Activated CD8-positive, alpha-beta T cell treated with anti-CD3 and anti-CD28 coated beads, Interleukin-2, amount 10 ng/mL, durations not matched to agents 7 days and 5 days (primary cell): ENCODE measurements around the gene SLMAP. TPM values are rescaled to one million over a fixed set of nuclear protein-coding genes. Genes with fewer than 3 reads are reported as not detected.

Source experiments
- ATAC-seq: fragments of 150-1000 bp; cut with Tn5 transposase; one replicate; pipeline ENCODE4 v1.10.0; 2021; ENCODE audit warnings: moderate library complexity
- CTCF ChIA-PET: fragments of 350-600 bp; sonication (Branson Sonifier 250); formaldehyde crosslinking; loops from one replicate; lab custom pipeline; 2021; ENCODE audit warnings: antibody characterized with exemption; lab: Charles Lee
- POLR2A ChIA-PET: fragments of 350-600 bp; sonication (Branson Sonifier 250); formaldehyde crosslinking; loops from one replicate; lab custom pipeline; 2021; ENCODE audit warnings: antibody characterized with exemption; lab: Charles Lee
- DNase-seq: peaks from one replicate; pipeline ENCODE4 v3.0.0-alpha.2; 2020
- H3K27ac Mint-ChIP-seq: one replicate; pipeline ENCODE4 v1.8.0; 2021; ENCODE audit warnings: mild to moderate bottlenecking, mixed read lengths
- H3K27me3 Mint-ChIP-seq: one replicate; pipeline ENCODE4 v1.8.0; 2021; ENCODE audit warnings: low read depth, mixed read lengths
- H3K36me3 Mint-ChIP-seq: one replicate; pipeline ENCODE4 v1.8.0; 2021; ENCODE audit warnings: low read depth, mixed read lengths
- H3K4me1 Mint-ChIP-seq: one replicate; pipeline ENCODE4 v1.8.0; 2021; ENCODE audit warnings: low read depth, mixed read lengths
- H3K4me3 Mint-ChIP-seq: one replicate; pipeline ENCODE4 v1.8.0; 2021; ENCODE audit warnings: mild to moderate bottlenecking, mixed read lengths
- H3K9me3 Mint-ChIP-seq: one replicate; pipeline ENCODE4 v1.8.0; 2022; ENCODE audit warnings: mixed read lengths; ENCODE audit not compliant: insufficient read depth
- total RNA-seq, 2 experiments: library from RNA; stranded (reverse); gene quantifications; one replicate each; pipeline ENCODE4 v1.2.3, GENCODE V29; 2021

SLMAP gene
- 10 to 100 TPM; 63.0 to 65.1 TPM for total RNA-seq

- DNase-seq (peak; percentile 98), ATAC-seq (peak; percentile 95)
- Mint-ChIP-seq H3K27me3 (peaks cover 4% of the 10 kb centered on the region), H3K36me3 (peaks cover 33% of the 10 kb centered on the region), H3K4me3 (peak within 1 kb of the TSS; percentile 97), H3K4me1 (peaks cover 42% of the 10 kb centered on the region), H3K9me3 (no peaks in the 10 kb centered on the region), H3K27ac (peak within 1 kb of the TSS; percentile 94)
- CTCF ChIA-PET, result interaction anchor here (0.7 to 1.2 kb wide), 6 partner anchors 8 to 200 kb away, joined by 3 to 4 read pairs (median 3); partner anchors contain the start of genes ARF4 and PDE12
- POLR2A ChIA-PET, result interaction anchor here (0.7 to 1.8 kb wide), 8 partner anchors 15 to 199 kb away, joined by 3 to 17 read pairs (median 4); partner anchors contain the start of genes ARF4, DENND6A and PDE12
These were observed at the start of gene SLMAP for GRCh38 chr3:57755741-57756527. TSS of gene SLMAP (plus strand) at chr3:57756309. CDS start at chr3:57757652, 1,343 bp downstream.

- Mint-ChIP-seq H3K36me3 (no peaks in the 10 kb centered on the region), H3K9me3 (no peaks in the 10 kb centered on the region), H3K27me3 (peaks cover 8% of the 10 kb centered on the region), H3K4me1 (no peaks in the 10 kb centered on the region), H3K27ac (no peak overlapping the region), H3K4me3 (no peak overlapping the region)
- ChIA-PET POLR2A (no interaction called here), CTCF (no interaction called here)
- DNase-seq (no peak), ATAC-seq (no peak)
These were observed 49.6 kb upstream of the SLMAP start for GRCh38 chr3:57706462-57706861.

- H3K27ac Mint-ChIP-seq, result no peak overlapping the region
- H3K9me3 Mint-ChIP-seq, result no peaks in the 10 kb centered on the region
- CTCF ChIA-PET, result no interaction called here
- POLR2A ChIA-PET, result interaction anchor here (1.2 kb wide), 1 partner anchor 16 kb away, joined by 3 read pairs; no protein-coding TSS in a partner anchor
- ATAC-seq, result no peak
- H3K4me1 Mint-ChIP-seq, result no peaks in the 10 kb centered on the region
- DNase-seq, result no peak
- peaks cover 8% of the 10 kb centered on the region for H3K27me3 Mint-ChIP-seq
- no peaks in the 10 kb centered on the region for H3K36me3 Mint-ChIP-seq
- no peak overlapping the region for H3K4me3 Mint-ChIP-seq
These were observed 47.1 kb upstream of the SLMAP start for GRCh38 chr3:57709031-57709430.

GRCh38 chr3:57709559-57709958, 46.5 kb upstream of the SLMAP start:
- POLR2A ChIA-PET, result interaction anchor here (1.2 kb wide), 1 partner anchor 16 kb away, joined by 3 read pairs; no protein-coding TSS in a partner anchor
- no peaks in the 10 kb centered on the region for H3K4me1 Mint-ChIP-seq
- ATAC-seq (no peak), DNase-seq (no peak)
- H3K27me3 Mint-ChIP-seq, result peaks cover 8% of the 10 kb centered on the region
- H3K27ac Mint-ChIP-seq, result no peak overlapping the region
- no peaks in the 10 kb centered on the region for H3K36me3 Mint-ChIP-seq
- H3K4me3 Mint-ChIP-seq, result no peak overlapping the region
- H3K9me3 Mint-ChIP-seq, result no peaks in the 10 kb centered on the region
- CTCF ChIA-PET, result no interaction called here

GRCh38 chr3:57715686-57716085, 40.4 kb upstream of the SLMAP start:
- H3K4me1 Mint-ChIP-seq, result no peaks in the 10 kb centered on the region
- no peaks in the 10 kb centered on the region for H3K36me3 Mint-ChIP-seq
- DNase-seq (no peak), ATAC-seq (no peak)
- POLR2A ChIA-PET, result no interaction called here
- H3K9me3 Mint-ChIP-seq, result no peaks in the 10 kb centered on the region
- peaks cover under 1% of the 10 kb centered on the region for H3K27me3 Mint-ChIP-seq
- no peak overlapping the region for H3K27ac Mint-ChIP-seq
- CTCF ChIA-PET, result no interaction called here
- no peak overlapping the region for H3K4me3 Mint-ChIP-seq

- ChIA-PET POLR2A (no interaction called here), CTCF (no interaction called here)
- DNase-seq (no peak), ATAC-seq (no peak)
- H3K4me3 Mint-ChIP-seq, result no peak overlapping the region
- H3K27ac Mint-ChIP-seq, result no peak overlapping the region
- H3K9me3 Mint-ChIP-seq, result no peaks in the 10 kb centered on the region
- H3K4me1 Mint-ChIP-seq, result no peaks in the 10 kb centered on the region
- H3K36me3 Mint-ChIP-seq, result no peaks in the 10 kb centered on the region
- no peaks in the 10 kb centered on the region for H3K27me3 Mint-ChIP-seq
These were observed 38.8 kb upstream of the SLMAP start for GRCh38 chr3:57717205-57717868.

GRCh38 chr3:57718118-57718517, 38.0 kb upstream of the SLMAP start:
- no peaks in the 10 kb centered on the region for H3K4me1 Mint-ChIP-seq
- no peak overlapping the region for H3K4me3 Mint-ChIP-seq
- DNase-seq (no peak), ATAC-seq (no peak)
- H3K27me3 Mint-ChIP-seq, result no peaks in the 10 kb centered on the region
- no peaks in the 10 kb centered on the region for H3K9me3 Mint-ChIP-seq
- no peak overlapping the region for H3K27ac Mint-ChIP-seq
- ChIA-PET POLR2A (no interaction called here), CTCF (no interaction called here)
- no peaks in the 10 kb centered on the region for H3K36me3 Mint-ChIP-seq

GRCh38 chr3:57726397-57726796, 29.7 kb upstream of the SLMAP start:
- DNase-seq, result no peak
- Mint-ChIP-seq H3K36me3 (no peaks in the 10 kb centered on the region), H3K27me3 (peaks cover 2% of the 10 kb centered on the region), H3K4me1 (no peaks in the 10 kb centered on the region), H3K9me3 (no peaks in the 10 kb centered on the region), H3K4me3 (no peak overlapping the region), H3K27ac (no peak overlapping the region)
- ChIA-PET CTCF (no interaction called here), POLR2A (no interaction called here)
- ATAC-seq, result no peak

- CTCF ChIA-PET, result no interaction called here
- DNase-seq, result no peak
- Mint-ChIP-seq H3K4me3 (no peak overlapping the region), H3K4me1 (no peaks in the 10 kb centered on the region), H3K27ac (no peak overlapping the region), H3K36me3 (no peaks in the 10 kb centered on the region), H3K27me3 (peaks cover 2% of the 10 kb centered on the region), H3K9me3 (no peaks in the 10 kb centered on the region)
- no peak for ATAC-seq
- POLR2A ChIA-PET, result no interaction called here
These were observed 29.0 kb upstream of the SLMAP start for GRCh38 chr3:57727106-57727505.

GRCh38 chr3:57729334-57730045, 26.6 kb upstream of the SLMAP start:
- no peaks in the 10 kb centered on the region for H3K36me3 Mint-ChIP-seq
- H3K27me3 Mint-ChIP-seq, result peaks cover 2% of the 10 kb centered on the region
- H3K9me3 Mint-ChIP-seq, result no peaks in the 10 kb centered on the region
- CTCF ChIA-PET, result no interaction called here
- DNase-seq (no peak), ATAC-seq (no peak)
- no peaks in the 10 kb centered on the region for H3K4me1 Mint-ChIP-seq
- H3K4me3 Mint-ChIP-seq, result no peak overlapping the region
- POLR2A ChIA-PET, result no interaction called here
- no peak overlapping the region for H3K27ac Mint-ChIP-seq

- Mint-ChIP-seq H3K4me3 (no peak overlapping the region), H3K4me1 (no peaks in the 10 kb centered on the region), H3K9me3 (no peaks in the 10 kb centered on the region), H3K36me3 (no peaks in the 10 kb centered on the region), H3K27ac (no peak overlapping the region), H3K27me3 (peaks cover 2% of the 10 kb centered on the region)
- DNase-seq (no peak), ATAC-seq (no peak)
- ChIA-PET POLR2A (no interaction called here), CTCF (no interaction called here)
These were observed 25.4 kb upstream of the SLMAP start for GRCh38 chr3:57730682-57731081.

- no peaks in the 10 kb centered on the region for H3K36me3 Mint-ChIP-seq
- no peak for ATAC-seq
- no peaks in the 10 kb centered on the region for H3K4me1 Mint-ChIP-seq
- H3K4me3 Mint-ChIP-seq, result no peak overlapping the region
- H3K9me3 Mint-ChIP-seq, result no peaks in the 10 kb centered on the region
- no peak for DNase-seq
- ChIA-PET POLR2A (no interaction called here), CTCF (no interaction called here)
- H3K27ac Mint-ChIP-seq, result no peak overlapping the region
- H3K27me3 Mint-ChIP-seq, result peaks cover 2% of the 10 kb centered on the region
These were observed 24.8 kb upstream of the SLMAP start for GRCh38 chr3:57731311-57731710.
